Body of pancreas (tissue), 4 donors: ENCODE results near the gene NAA20. TPM values are rescaled to one million over a fixed set of nuclear protein-coding genes. Genes with fewer than 3 reads are reported as not detected.

Source experiments
- ATAC-seq: fragments of 150-250 bp; one replicate; pipeline ENCODE4 v1.9.1; 2016
- DNase-seq, 4 donors: peaks; one replicate each; pipeline ENCODE4 v3.0.0-alpha.2; 2019
- H3K27ac ChIP-seq, 4 donors: fragments of 200-600 bp; sonication (generic); 1 replicate in 3 of 4; 2 replicates in 1 of 4; pipeline versions ENCODE4 v1.5.1 to v1.6.1; 2016 to 2019; ENCODE audit warnings: mild to moderate bottlenecking in 1 of 4, mixed read lengths in 1 of 4, moderate library complexity in 1 of 4
- H3K27me3 ChIP-seq, 2 donors: fragments of 200-600 bp; sonication (generic); one replicate each; pipeline ENCODE4 v1.6.0; 2016; ENCODE audit warnings: mild to moderate bottlenecking in 1 of 2
- H3K36me3 ChIP-seq, 2 donors: fragments of 200-600 bp; sonication (generic); replicated peaks in 1 of 2; 2 replicates each; pipeline ENCODE4 v1.5.1; 2016; ENCODE audit warnings: low read depth in 2 of 2; ENCODE audit not compliant: insufficient read depth in 1 of 2
- H3K4me1 ChIP-seq: fragments of 200-600 bp; sonication (generic); one replicate; pipeline ENCODE4 v1.6.0; 2016
- H3K4me3 ChIP-seq, 2 donors: fragments of 200-600 bp; sonication (generic); 1 replicate in 1 of 2; 2 replicates in 1 of 2; pipeline ENCODE4 v1.5.1; 2016 to 2019
- H3K9me3 ChIP-seq, 3 donors: fragments of 200-600 bp; sonication (generic); 1 replicate in 2 of 3; 2 replicates in 1 of 3; pipeline ENCODE4 v1.5.1; 2016
- CTCF ChIP-seq, 7 experiments: fragments of 450-650 bp in 4 of 7; fragments of 200-600 bp in 3 of 7; sonication (generic) in 3 of 7; IDR thresholded peaks; one replicate each; pipeline ENCODE4 v1.5.1; 2016 to 2019; ENCODE audit warnings: antibody characterized with exemption in 7 of 7
- POLR2A ChIP-seq, 3 donors: fragments of 450-650 bp; IDR thresholded peaks; one replicate each; pipeline ENCODE4 v1.6.1; 2016; ENCODE audit warnings: antibody characterized with exemption in 3 of 3, mild to moderate bottlenecking in 2 of 3
- WGBS, 2 donors: methylation state at CpG; one replicate each; pipeline ENCODE4 v1.1.5; 2017; 5-methylcytosine and 5-hydroxymethylcytosine counted together
- intact Hi-C: fragments of 100-400 bp; cut with DNase I; formaldehyde crosslinking; loops from one replicate; pipeline ENCODE4 v1.15.1; 2023
- total RNA-seq, 2 donors: library from RNA; depleted of rRNA; stranded (reverse); fragments of >200 nt; gene quantifications; one replicate each; pipeline ENCODE4 v1.1.0, GENCODE V29; 2016

Gene NAA20
- total RNA-seq: 10 to 100 TPM; 19.2 to 23.4 TPM

- Histone ChIP-seq H3K27me3 (no peaks in the 10 kb centered on the region), H3K9me3 (no peaks in the 10 kb centered on the region), H3K27ac (peak within 1 kb of the TSS; percentile 14 to 79 (median 73)), H3K4me1 (peaks cover 40% of the 10 kb centered on the region), H3K4me3 (peak within 1 kb of the TSS; percentile 90 to 99), H3K36me3 (no peaks in the 10 kb centered on the region)
- TF ChIP-seq POLR2A (IDR thresholded peaks at IDR 0.05) (peak; percentile 31 to 67 (median 61)), CTCF (IDR thresholded peaks at IDR 0.05) (peak; percentile 62 to 95 (median 88))
- DNase-seq: peak; percentile 94 to 96 (median 94)
- 0% methylated on average over 33 to 80 of the region's 81 CpGs for WGBS, 2 donors
- intact Hi-C loops: no loop called here
- peak; percentile 99 for ATAC-seq
These were observed at the start of gene NAA20 for GRCh38 chr20:20017001-20017843. NAA20 (plus strand) TSS chr20:20017362; CDS start chr20:20017397, 35 bp downstream.

GRCh38 chr20:19967445-19967844 lies 49.7 kb upstream of the NAA20 start:
- Histone ChIP-seq H3K4me1 (peaks cover 39% of the 10 kb centered on the region), H3K4me3 (no peak overlapping the region), H3K27ac (peak overlapping the region in 1 of 4 donors; percentile 35), H3K36me3 (no peaks in the 10 kb centered on the region), H3K27me3 (no peaks in the 10 kb centered on the region), H3K9me3 (no peaks in the 10 kb centered on the region)
- no peak for DNase-seq
- TF ChIP-seq POLR2A (IDR thresholded peaks at IDR 0.05) (no peak), CTCF (IDR thresholded peaks at IDR 0.05) (no peak)
- peak; percentile 44 for ATAC-seq
- intact Hi-C loops: no loop called here
- WGBS, 2 donors: 56 to 63% methylated on average over 5 of the region's 5 CpGs

GRCh38 chr20:19968028-19968427 lies 49.1 kb upstream of the NAA20 start:
- Histone ChIP-seq H3K4me3 (no peak overlapping the region), H3K36me3 (no peaks in the 10 kb centered on the region), H3K4me1 (peaks cover 39% of the 10 kb centered on the region), H3K9me3 (no peaks in the 10 kb centered on the region), H3K27ac (no peak overlapping the region), H3K27me3 (no peaks in the 10 kb centered on the region)
- no peak for ATAC-seq
- no peak for DNase-seq
- WGBS, 2 donors: 89 to 93% methylated on average over 7 of the region's 7 CpGs
- TF ChIP-seq POLR2A (IDR thresholded peaks at IDR 0.05): no peak
- TF ChIP-seq CTCF (IDR thresholded peaks at IDR 0.05): no peak
- intact Hi-C loops: no loop called here

- intact Hi-C loops: no loop called here
- no peak overlapping the region for H3K27ac ChIP-seq
- no peak for TF ChIP-seq CTCF (IDR thresholded peaks at IDR 0.05)
- TF ChIP-seq POLR2A (IDR thresholded peaks at IDR 0.05): no peak
- WGBS, 2 donors: 78 to 97% methylated on average over 4 of the region's 4 CpGs
- no peaks in the 10 kb centered on the region for H3K36me3 ChIP-seq
- no peak for DNase-seq
- no peaks in the 10 kb centered on the region for H3K9me3 ChIP-seq
- no peak for ATAC-seq
- peaks cover 45% of the 10 kb centered on the region for H3K4me1 ChIP-seq
- no peak overlapping the region for H3K4me3 ChIP-seq
- H3K27me3 ChIP-seq: no peaks in the 10 kb centered on the region
These were observed 48.6 kb upstream of the NAA20 start for GRCh38 chr20:19968466-19969073.
